Stimulated activated CD8-positive, alpha-beta memory T cell treated with anti-CD3 and anti-CD28 coated beads, Interleukin-7, amount 100 ng/mL, for 4 hours (primary cell): ENCODE data around the gene CFAP90.

Source experiments
- DNase-seq, 2 donors: peaks; one replicate each; pipeline ENCODE4 v3.0.0-alpha.2; 2020; ENCODE audit warnings: low read depth in 2 of 2

CFAP90 gene

GRCh38 chr5:7868427-7868772, 17.5 kb upstream of the CFAP90 start:
- DNase-seq, result no peak

GRCh38 chr5:7867260-7867659, 16.3 kb upstream of the CFAP90 start:
- no peak for DNase-seq

GRCh38 chr5:7866196-7866595, 15.3 kb upstream of the CFAP90 start:
- no peak for DNase-seq

- DNase-seq, result no peak
Observed at GRCh38 chr5:7857926-7858632, 7.1 kb upstream of the CFAP90 start.

- DNase-seq, result no peak
Observed at GRCh38 chr5:7857361-7857760, 6.4 kb upstream of the CFAP90 start.

- DNase-seq, result no peak
Observed at GRCh38 chr5:7856855-7857254, 5.9 kb upstream of the CFAP90 start.

GRCh38 chr5:7855611-7856010, 4.7 kb upstream of the CFAP90 start:
- no peak for DNase-seq

GRCh38 chr5:7852988-7853387, 2.1 kb upstream of the CFAP90 start:
- DNase-seq, result no peak

- DNase-seq, result no peak
Observed at GRCh38 chr5:7852542-7852941, 1.6 kb upstream of the CFAP90 start.

- DNase-seq, result no peak
Observed at GRCh38 chr5:7851617-7852289, 820 bp upstream of the CFAP90 start.

GRCh38 chr5:7851240-7851592, 283 bp upstream of the CFAP90 start:
- DNase-seq, result no peak

GRCh38 chr5:7849681-7850394, 1.1 kb downstream of the CFAP90 start:
- no peak for DNase-seq

GRCh38 chr5:7848296-7848695, 2.6 kb downstream of the CFAP90 start:
- no peak for DNase-seq

GRCh38 chr5:7846327-7846726, 4.6 kb downstream of the CFAP90 start:
- DNase-seq, result no peak

GRCh38 chr5:7845557-7845956, 5.4 kb downstream of the CFAP90 start:
- no peak for DNase-seq

GRCh38 chr5:7844901-7845300, 6.0 kb downstream of the CFAP90 start:
- DNase-seq, result no peak

GRCh38 chr5:7842531-7842930, 8.4 kb downstream of the CFAP90 start:
- no peak for DNase-seq

- DNase-seq, result no peak
Observed at GRCh38 chr5:7837403-7837802, 13.5 kb downstream of the CFAP90 start.

GRCh38 chr5:7834982-7835381, 16.0 kb downstream of the CFAP90 start:
- no peak for DNase-seq

- DNase-seq, result no peak
Observed at GRCh38 chr5:7828269-7828668, 22.7 kb downstream of the CFAP90 start.

- no peak for DNase-seq
Observed at GRCh38 chr5:7827610-7828009, 23.3 kb downstream of the CFAP90 start.

- no peak for DNase-seq
Observed at GRCh38 chr5:7825630-7826029, 25.3 kb downstream of the CFAP90 start.

- no peak for DNase-seq
Observed at GRCh38 chr5:7824995-7825394, 25.9 kb downstream of the CFAP90 start.
